ENCODE measurements around the gene RBMS1. TPM values are rescaled to one million over a fixed set of nuclear protein-coding genes. Genes with fewer than 3 reads are reported as not detected.
A peak's percentile ranks its signal among the peaks of the same experiment; 100 is the strongest.

RBMS1 gene
- total and polyA plus RNA-seq, 2 experiments from 2014 or later: 55.5 to 94.8 TPM

- TF ChIP-seq POLR2AphosphoS5 (IDR thresholded peaks at IDR 0.05; ENCODE audit: low read depth): no peak
Measured at GRCh38 chr2:160227293-160227915, 266.2 kb downstream of the RBMS1 start (continued).

- peaks cover 4% of the 10 kb centered on the region for H3K4me1 Mint-ChIP-seq
- no peak overlapping the region for H3K4me2 ChIP-seq
Measured at GRCh38 chr2:160226367-160226766, 267.2 kb downstream of the RBMS1 start.

More at GRCh38 chr2:160226367-160226766, 267.2 kb downstream of the RBMS1 start:
- no peak overlapping the region for H2AFZ ChIP-seq
- H3K4me1 ChIP-seq (ENCODE audit: insufficient read depth): no peaks in the 10 kb centered on the region
- no peaks in the 10 kb centered on the region for H4K20me1 ChIP-seq (replicated peaks; ENCODE audit: insufficient read depth)
- H3K27me3 ChIP-seq (ENCODE audit: insufficient read depth): no peaks in the 10 kb centered on the region
- H3K9me2 ChIP-seq (ENCODE audit: insufficient read depth): 0 out of 2 replicates have a peak, but pooled peaks cover 7% of the 10 kb centered on the region
- no peaks in the 10 kb centered on the region for H3K79me2 ChIP-seq (replicated peaks; ENCODE audit: insufficient read depth)
- H3K36me3 ChIP-seq (ENCODE audit: insufficient read depth): no peaks in the 10 kb centered on the region
- H3K4me3 ChIP-seq: no peak overlapping the region
- H3K4me3 Mint-ChIP-seq: no peak overlapping the region
- no peak overlapping the region for H3K27ac Mint-ChIP-seq
- peak; percentile 24 for DNase-seq (ENCODE audit: low spot score)
- ATAC-seq: peak; percentile 52; the same call in 2 of the 3 replicates
- H3K27me3 Mint-ChIP-seq (ENCODE audit: insufficient read depth, low read depth, poor library complexity): no peaks in the 10 kb centered on the region
- TF ChIP-seq STAT1 (IDR thresholded peaks at IDR 0.05; ENCODE audit: unreplicated experiment) (no peak), ZNF462 (CRISPR knock-in tag; IDR thresholded peaks at IDR 0.05) (no peak), JUNB (IDR thresholded peaks at IDR 0.05; ENCODE audit: unreplicated experiment) (no peak), EZH2 (IDR thresholded peaks at IDR 0.05; ENCODE audit: low read depth, unreplicated experiment) (no peak), ZNF331 (CRISPR knock-in tag; IDR thresholded peaks at IDR 0.05; ENCODE audit: low read depth) (no peak), CREB1 (CRISPR knock-in tag; IDR thresholded peaks at IDR 0.05; ENCODE audit: low read depth) (no peak), EZH2phosphoT487 (IDR thresholded peaks at IDR 0.05; ENCODE audit: unreplicated experiment) (no peak), CTCF (conservative IDR thresholded peaks at IDR 0.05; ENCODE audit: low read depth in 2 of 2) (no peak), POLR2AphosphoS5 (IDR thresholded peaks at IDR 0.05; ENCODE audit: low read depth) (no peak), REST (IDR thresholded peaks at IDR 0.05; ENCODE audit: unreplicated experiment) (no peak), ETS1 (IDR thresholded peaks at IDR 0.05) (no peak)
- no peaks in the 10 kb centered on the region for H3F3A ChIP-seq (replicated peaks; ENCODE audit: low read depth)
- no peaks in the 10 kb centered on the region for H3K9me3 Mint-ChIP-seq
- no peak overlapping the region for H3K27ac ChIP-seq (ENCODE audit: low read depth)
- H3K36me3 Mint-ChIP-seq (ENCODE audit: low read depth): no peaks in the 10 kb centered on the region

Measured in GM23338 (cell line).